ENCODE results near the gene RSPH3. TPM values are rescaled to one million over a fixed set of nuclear protein-coding genes. Genes with fewer than 3 reads are reported as not detected.

RSPH3 gene
- total and polyA plus RNA-seq, 2 of the 13 experiments (the other 11 are each of a cell fraction or from before 2014, with no cell fraction given), result 1.3 to 3.5 TPM

- TF ChIP-seq ZNF883 (CRISPR knock-in tag; IDR thresholded peaks at IDR 0.05; ENCODE audit: not compliant biosample characterization) (no peak), FOXP4 (CRISPR knock-in tag; IDR thresholded peaks at IDR 0.05) (no peak), ZNF569 (CRISPR knock-in tag; IDR thresholded peaks at IDR 0.05; ENCODE audit: borderline replicate concordance) (no peak), ZBTB7B (CRISPR knock-in tag; IDR thresholded peaks at IDR 0.05) (no peak)
Measured at GRCh38 chr6:159013229-159013628, 13.2 kb upstream of the RSPH3 start (continued).

GRCh38 chr6:159012201-159012600 is 12.2 kb upstream of the RSPH3 start:
- Histone ChIP-seq H3K79me2 (ENCODE audit: insufficient read depth, low read length) (no peaks in the 10 kb centered on the region), H3K27ac (ENCODE audit: extremely low read length, insufficient read depth, low read length) (no peak overlapping the region), H3K4me3 (replicated peaks in 1 of 3; ENCODE audit: insufficient read depth in 1 of 3, low read depth in 2 of 3, low read length in 3 of 3) (no peak overlapping the region), H3K9ac (ENCODE audit: insufficient read depth, low read depth, low read length) (no peak overlapping the region), H3K4me2 (ENCODE audit: low read depth, low read length) (no peak overlapping the region), H3K9me3 (ENCODE audit: low read length) (0 out of 2 replicates have a peak, but pooled peaks cover 6% of the 10 kb centered on the region), H2AFZ (ENCODE audit: low read length) (no peak overlapping the region), H3K4me1 (ENCODE audit: insufficient read depth, low read length) (no peaks in the 10 kb centered on the region), H4K20me1 (ENCODE audit: insufficient read depth, low read length) (no peaks in the 10 kb centered on the region), H3K36me3 (replicated peaks in 1 of 2; ENCODE audit: control insufficient read depth in 1 of 2, insufficient read depth in 2 of 2, low read length in 2 of 2) (no peaks in the 10 kb centered on the region), H3K27me3 (ENCODE audit: control insufficient read depth in 1 of 2, insufficient read depth in 2 of 2, low read length in 2 of 2) (no peaks in the 10 kb centered on the region)
- in situ Hi-C loops (cut with HindIII; ENCODE audit: extremely low pct_ligation_motif_present, low pct_unique_long_range_greater_than_20kb), result no loop called here
- TF ChIP-seq RBM39 (IDR thresholded peaks at IDR 0.05; ENCODE audit: low read depth, low read length, poor library complexity, severe bottlenecking) (no peak), THAP8 (CRISPR knock-in tag; IDR thresholded peaks at IDR 0.05; ENCODE audit: borderline replicate concordance) (no peak), ZNF883 (CRISPR knock-in tag; IDR thresholded peaks at IDR 0.05; ENCODE audit: not compliant biosample characterization) (no peak), HCFC1 (IDR thresholded peaks at IDR 0.05; ENCODE audit: low read depth, low read length) (no peak), ZNF678 (CRISPR knock-in tag; IDR thresholded peaks at IDR 0.05) (no peak), EZH2 (conservative IDR thresholded peaks at IDR 0.05; ENCODE audit: low read depth, low read length) (no peak), ZBTB26 (CRISPR knock-in tag; IDR thresholded peaks at IDR 0.05; ENCODE audit: borderline replicate concordance) (no peak), ZFY (CRISPR knock-in tag; IDR thresholded peaks at IDR 0.05) (no peak), ZBTB7A (CRISPR knock-in tag; IDR thresholded peaks at IDR 0.05) (no peak), ARID3A (IDR thresholded peaks at IDR 0.05; ENCODE audit: low read depth, low read length) (no peak), ARHGAP35 (CRISPR knock-in tag; IDR thresholded peaks at IDR 0.05; ENCODE audit: borderline replicate concordance) (no peak), CHD4 (IDR thresholded peaks at IDR 0.05; ENCODE audit: borderline replicate concordance, low read length) (no peak)
- intact Hi-C loops (cut with micrococcal nuclease; ENCODE audit: unreplicated experiment), result no loop called here
- no peak for ATAC-seq
- BruUV-seq (replicated peaks), result no TSS peak
- POLR2A ChIA-PET, result no interaction called here
- WGBS (ENCODE audit: low lambda C conversion rate), result 51% methylated on average over 4 of the region's 4 CpGs
- FAIRE-seq, result no peak
- DNase-seq (ENCODE audit: low spot score), result no peak
- CTCF ChIA-PET (ENCODE audit: low intra/inter-chr PET ratio, low total read pairs), result no interaction called here
